HG02970 (cell line): Measurements from ENCODE around the gene KCNQ1OT1.

Source experiments
- ATAC-seq: cut with Tn5 transposase; IDR thresholded peaks from one replicate; pipeline ENCODE4 v1.9.1; 2021; ENCODE audit warnings: mild to moderate bottlenecking, moderate library complexity, moderate number of reproducible peaks; ENCODE audit not compliant: unreplicated experiment, low FRiP score

The KCNQ1OT1 gene

GRCh38 chr11:2657697-2658284, 42.0 kb downstream of the KCNQ1OT1 start:
- ATAC-seq: no peak

- no peak for ATAC-seq
These were observed 42.9 kb downstream of the KCNQ1OT1 start for GRCh38 chr11:2656859-2657258.

- ATAC-seq: no peak
These were observed 43.8 kb downstream of the KCNQ1OT1 start for GRCh38 chr11:2655834-2656622.

GRCh38 chr11:2655016-2655719, 44.6 kb downstream of the KCNQ1OT1 start:
- ATAC-seq: no peak

GRCh38 chr11:2653930-2654739, 45.7 kb downstream of the KCNQ1OT1 start:
- ATAC-seq: no peak

GRCh38 chr11:2653198-2653551, 46.6 kb downstream of the KCNQ1OT1 start:
- ATAC-seq: no peak

GRCh38 chr11:2652333-2653197, 47.2 kb downstream of the KCNQ1OT1 start:
- ATAC-seq: no peak

GRCh38 chr11:2651826-2652271, 47.9 kb downstream of the KCNQ1OT1 start:
- no peak for ATAC-seq

GRCh38 chr11:2651054-2651617, 48.7 kb downstream of the KCNQ1OT1 start:
- ATAC-seq: no peak

- ATAC-seq: no peak
These were observed 49.4 kb downstream of the KCNQ1OT1 start for GRCh38 chr11:2650343-2650867.

GRCh38 chr11:2649848-2650247, 49.9 kb downstream of the KCNQ1OT1 start:
- ATAC-seq: no peak

GRCh38 chr11:2649400-2649799, 50.4 kb downstream of the KCNQ1OT1 start:
- ATAC-seq: no peak

GRCh38 chr11:2647953-2648352, 51.8 kb downstream of the KCNQ1OT1 start:
- no peak for ATAC-seq

GRCh38 chr11:2647167-2647566, 52.6 kb downstream of the KCNQ1OT1 start:
- ATAC-seq: no peak

GRCh38 chr11:2645779-2646118, 54.0 kb downstream of the KCNQ1OT1 start:
- ATAC-seq: no peak

GRCh38 chr11:2644844-2645778, 54.7 kb downstream of the KCNQ1OT1 start:
- ATAC-seq: no peak

GRCh38 chr11:2643746-2644145, 56.0 kb downstream of the KCNQ1OT1 start:
- no peak for ATAC-seq

- ATAC-seq: no peak
These were observed 58.2 kb downstream of the KCNQ1OT1 start for GRCh38 chr11:2641623-2642022.
